Sigmoid colon (tissue), 4 donors: ENCODE measurements around the gene FRYL.

ENCODE experiments used
- EP300 ChIP-seq, 4 donors: sonication (generic); formaldehyde crosslinking; IDR thresholded peaks; one replicate each; pipeline ENCODE4 v1.6.1; 2017; ENCODE audit warnings: antibody characterized with exemption in 4 of 4
- POLR2A ChIP-seq, 2 donors: fragments of 450-650 bp; IDR thresholded peaks; one replicate each; pipeline ENCODE4 v1.6.1; 2016; ENCODE audit warnings: antibody characterized with exemption in 2 of 2, mild to moderate bottlenecking in 2 of 2, moderate library complexity in 2 of 2
- POLR2AphosphoS5 ChIP-seq, 4 donors: sonication (generic); formaldehyde crosslinking; IDR thresholded peaks; one replicate each; pipeline ENCODE4 v1.6.1; 2017; ENCODE audit warnings: antibody characterized with exemption in 4 of 4
- TF ChIP-seq, protein P1 (sequence below), 4 experiments: fragments of 450-650 bp in 3 of 4; fragments of 200-600 bp in 1 of 4; IDR thresholded peaks; one replicate each; pipeline ENCODE4 v1.5.1; 2016 to 2019; ENCODE audit warnings: antibody characterized with exemption in 4 of 4, mild to moderate bottlenecking in 3 of 4, moderate library complexity in 2 of 4

DNA sequence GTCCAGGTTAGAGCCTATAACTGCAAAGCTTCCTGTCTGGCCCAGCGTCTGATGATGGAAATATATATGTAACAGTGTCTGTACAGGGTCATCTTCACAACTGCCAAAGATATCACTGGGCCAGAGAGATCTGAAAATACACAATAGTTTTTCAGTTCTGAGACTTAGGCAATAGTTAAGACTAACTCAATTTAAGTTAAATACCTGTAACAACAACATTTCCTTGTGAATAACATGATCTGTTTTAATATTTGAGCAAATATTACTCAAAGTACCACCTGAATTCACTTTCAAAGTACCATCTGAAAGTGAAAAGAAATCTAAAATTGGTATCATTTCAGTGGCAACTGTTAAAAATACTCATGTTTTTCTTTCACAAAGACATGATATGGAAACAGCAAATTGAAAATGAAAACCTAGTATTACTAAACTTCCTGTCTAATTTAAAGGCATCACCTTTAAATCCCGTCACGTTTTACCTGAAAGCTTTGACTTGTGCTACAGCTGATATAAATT lies 280.5 kb downstream of the FRYL start:
- TF ChIP-seq, protein P1, sequence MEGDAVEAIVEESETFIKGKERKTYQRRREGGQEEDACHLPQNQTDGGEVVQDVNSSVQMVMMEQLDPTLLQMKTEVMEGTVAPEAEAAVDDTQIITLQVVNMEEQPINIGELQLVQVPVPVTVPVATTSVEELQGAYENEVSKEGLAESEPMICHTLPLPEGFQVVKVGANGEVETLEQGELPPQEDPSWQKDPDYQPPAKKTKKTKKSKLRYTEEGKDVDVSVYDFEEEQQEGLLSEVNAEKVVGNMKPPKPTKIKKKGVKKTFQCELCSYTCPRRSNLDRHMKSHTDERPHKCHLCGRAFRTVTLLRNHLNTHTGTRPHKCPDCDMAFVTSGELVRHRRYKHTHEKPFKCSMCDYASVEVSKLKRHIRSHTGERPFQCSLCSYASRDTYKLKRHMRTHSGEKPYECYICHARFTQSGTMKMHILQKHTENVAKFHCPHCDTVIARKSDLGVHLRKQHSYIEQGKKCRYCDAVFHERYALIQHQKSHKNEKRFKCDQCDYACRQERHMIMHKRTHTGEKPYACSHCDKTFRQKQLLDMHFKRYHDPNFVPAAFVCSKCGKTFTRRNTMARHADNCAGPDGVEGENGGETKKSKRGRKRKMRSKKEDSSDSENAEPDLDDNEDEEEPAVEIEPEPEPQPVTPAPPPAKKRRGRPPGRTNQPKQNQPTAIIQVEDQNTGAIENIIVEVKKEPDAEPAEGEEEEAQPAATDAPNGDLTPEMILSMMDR (IDR thresholded peaks at IDR 0.05): no peak
- TF ChIP-seq POLR2A (IDR thresholded peaks at IDR 0.05): no peak
- no peak for TF ChIP-seq POLR2AphosphoS5 (IDR thresholded peaks at IDR 0.05)
- no peak for TF ChIP-seq EP300 (IDR thresholded peaks at IDR 0.05)
